ENCODE data around the gene WWOX.

Gene WWOX

DNA sequence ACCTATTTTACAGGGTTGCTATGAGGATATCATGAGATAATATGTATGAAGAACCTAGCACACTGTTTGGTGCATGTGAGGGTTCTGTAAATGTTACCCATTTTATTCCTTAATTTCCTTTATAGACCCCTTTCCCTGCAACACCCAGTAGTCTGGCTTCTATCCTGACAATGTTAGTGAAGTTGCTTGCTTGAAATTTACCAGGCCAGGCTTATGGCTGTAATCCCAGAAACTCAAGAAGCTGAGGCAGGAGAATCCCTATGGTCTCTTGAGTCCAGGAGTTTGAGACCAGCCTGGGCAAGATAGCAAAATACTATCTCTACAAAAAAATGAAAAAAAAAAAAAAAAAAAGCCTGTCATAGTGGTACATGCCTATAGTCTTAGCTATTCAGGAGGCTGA lies 779.1 kb downstream of the WWOX start:
- Histone ChIP-seq H3K9me3 (ENCODE audit: control insufficient read depth in 2 of 2, low read length in 2 of 2) (no peaks in the 10 kb centered on the region), H3K27me3 (ENCODE audit: control insufficient read depth in 2 of 2, insufficient read depth in 2 of 2, low read length in 2 of 2) (no peaks in the 10 kb centered on the region), H3K4me3 (ENCODE audit: low read length in 2 of 2) (no peak overlapping the region), H3K36me3 (ENCODE audit: control insufficient read depth in 2 of 2, insufficient read depth in 2 of 2, low read length in 2 of 2) (no peaks in the 10 kb centered on the region), H3K4me1 (ENCODE audit: control insufficient read depth in 2 of 2, insufficient read depth in 2 of 2, low read length in 2 of 2) (no peaks in the 10 kb centered on the region), H3K27ac (ENCODE audit: low read depth in 2 of 2, low read length in 2 of 2) (no peak overlapping the region), H3K9ac (ENCODE audit: low read depth in 1 of 2, low read length in 2 of 2) (no peak overlapping the region)

DNA sequence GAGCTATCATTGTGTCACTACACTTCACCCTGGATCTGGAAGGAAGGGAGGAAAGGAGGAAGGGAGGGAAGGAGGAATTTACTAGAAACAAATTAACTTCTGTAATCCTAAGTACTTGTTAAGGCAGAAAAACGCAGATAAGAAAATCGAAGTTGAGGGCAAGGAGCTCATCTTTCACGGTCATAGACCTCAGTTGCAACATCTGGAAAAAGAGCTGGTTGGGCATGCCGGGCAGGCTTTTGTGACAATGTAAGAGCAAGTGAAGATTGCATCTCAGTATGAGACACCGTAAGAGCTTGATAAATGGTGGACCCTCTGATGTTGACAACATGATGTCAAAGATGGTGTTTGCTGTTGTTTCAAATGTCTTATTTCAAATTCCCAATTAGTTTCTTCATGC lies 779.6 kb downstream of the WWOX start:
- no peaks in the 10 kb centered on the region for H3K4me1 ChIP-seq (ENCODE audit: control insufficient read depth in 2 of 2, insufficient read depth in 2 of 2, low read length in 2 of 2)
- H3K27ac ChIP-seq (ENCODE audit: low read depth in 2 of 2, low read length in 2 of 2), result no peak overlapping the region
- no peaks in the 10 kb centered on the region for H3K9me3 ChIP-seq (ENCODE audit: control insufficient read depth in 2 of 2, low read length in 2 of 2)
- no peaks in the 10 kb centered on the region for H3K27me3 ChIP-seq (ENCODE audit: control insufficient read depth in 2 of 2, insufficient read depth in 2 of 2, low read length in 2 of 2)
- H3K36me3 ChIP-seq (ENCODE audit: control insufficient read depth in 2 of 2, insufficient read depth in 2 of 2, low read length in 2 of 2), result no peaks in the 10 kb centered on the region
- H3K9ac ChIP-seq (ENCODE audit: low read depth in 1 of 2, low read length in 2 of 2), result no peak overlapping the region
- H3K4me3 ChIP-seq (ENCODE audit: low read length in 2 of 2), result no peak overlapping the region

DNA sequence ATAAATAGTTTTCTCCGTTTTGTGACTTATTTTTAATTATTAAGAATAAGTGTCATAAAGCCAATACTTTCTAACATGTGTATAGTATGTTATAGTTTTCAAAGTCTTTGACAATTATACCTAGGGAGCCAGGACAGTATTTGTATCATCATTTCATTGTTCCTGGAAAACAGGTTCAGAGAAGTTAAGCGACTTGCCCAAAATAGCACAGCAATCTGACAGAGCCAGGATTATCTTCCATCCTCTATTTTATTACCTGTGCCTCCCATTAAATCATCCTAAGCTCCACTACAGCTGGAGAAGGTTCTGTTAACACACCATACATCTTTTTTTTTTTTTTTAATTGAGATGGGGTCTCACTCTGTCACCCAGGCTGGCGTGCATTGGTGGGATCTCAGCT lies 782.7 kb downstream of the WWOX start:
- no peak overlapping the region for H3K27ac ChIP-seq (ENCODE audit: low read depth in 2 of 2, low read length in 2 of 2)
- H3K4me1 ChIP-seq (ENCODE audit: control insufficient read depth in 2 of 2, insufficient read depth in 2 of 2, low read length in 2 of 2), result no peaks in the 10 kb centered on the region
- H3K9me3 ChIP-seq (ENCODE audit: control insufficient read depth in 2 of 2, low read length in 2 of 2), result no peaks in the 10 kb centered on the region
- H3K4me3 ChIP-seq (ENCODE audit: low read length in 2 of 2), result no peak overlapping the region
- no peaks in the 10 kb centered on the region for H3K36me3 ChIP-seq (ENCODE audit: control insufficient read depth in 2 of 2, insufficient read depth in 2 of 2, low read length in 2 of 2)
- H3K27me3 ChIP-seq (ENCODE audit: control insufficient read depth in 2 of 2, insufficient read depth in 2 of 2, low read length in 2 of 2), result no peaks in the 10 kb centered on the region
- H3K9ac ChIP-seq (ENCODE audit: low read depth in 1 of 2, low read length in 2 of 2), result no peak overlapping the region

DNA sequence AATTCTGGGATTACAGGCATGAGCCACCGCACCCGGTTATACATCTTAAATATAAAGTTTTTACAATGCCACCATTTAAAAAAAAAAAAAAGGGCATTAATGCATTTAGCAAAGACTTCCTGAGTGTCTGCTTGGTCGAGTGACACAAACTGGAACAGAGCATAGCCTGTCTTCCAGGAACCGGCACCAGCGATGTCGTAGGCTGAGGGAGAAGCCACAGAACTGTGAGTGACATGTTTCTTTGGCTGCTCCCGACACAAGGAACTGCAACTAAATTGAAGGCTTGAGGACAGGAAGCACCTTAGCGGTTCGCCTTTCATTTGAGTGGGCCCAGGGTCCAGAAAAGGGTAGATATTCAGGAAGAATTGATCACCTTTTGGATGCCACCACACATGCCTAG lies 783.3 kb downstream of the WWOX start:
- H3K4me1 ChIP-seq (ENCODE audit: control insufficient read depth in 2 of 2, insufficient read depth in 2 of 2, low read length in 2 of 2), result no peaks in the 10 kb centered on the region
- no peak overlapping the region for H3K4me3 ChIP-seq (ENCODE audit: low read length in 2 of 2)
- no peaks in the 10 kb centered on the region for H3K9me3 ChIP-seq (ENCODE audit: control insufficient read depth in 2 of 2, low read length in 2 of 2)
- H3K27me3 ChIP-seq (ENCODE audit: control insufficient read depth in 2 of 2, insufficient read depth in 2 of 2, low read length in 2 of 2), result no peaks in the 10 kb centered on the region
- no peaks in the 10 kb centered on the region for H3K36me3 ChIP-seq (ENCODE audit: control insufficient read depth in 2 of 2, insufficient read depth in 2 of 2, low read length in 2 of 2)
- H3K9ac ChIP-seq (ENCODE audit: low read depth in 1 of 2, low read length in 2 of 2), result no peak overlapping the region
- H3K27ac ChIP-seq (ENCODE audit: low read depth in 2 of 2, low read length in 2 of 2), result no peak overlapping the region

DNA sequence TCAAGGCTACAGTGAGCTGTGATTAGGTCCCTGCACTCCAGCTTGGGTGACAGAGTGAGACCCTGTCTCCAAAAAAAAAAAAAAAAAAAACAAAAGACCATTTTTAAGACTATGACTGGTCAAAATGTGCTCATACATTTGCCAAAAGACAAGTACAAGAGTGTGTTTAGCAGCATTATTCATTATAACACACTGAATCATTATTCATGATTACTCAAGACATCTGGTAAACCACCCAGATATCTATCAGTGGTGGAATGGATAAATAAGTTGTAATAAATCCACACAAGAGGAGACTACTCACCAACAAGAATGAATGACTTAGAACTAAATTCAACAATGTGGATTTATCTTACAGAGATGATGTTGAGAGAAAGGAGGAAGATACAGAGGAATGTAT lies 784.8 kb downstream of the WWOX start:
- H3K36me3 ChIP-seq (ENCODE audit: control insufficient read depth in 2 of 2, insufficient read depth in 2 of 2, low read length in 2 of 2), result no peaks in the 10 kb centered on the region
- no peaks in the 10 kb centered on the region for H3K4me1 ChIP-seq (ENCODE audit: control insufficient read depth in 2 of 2, insufficient read depth in 2 of 2, low read length in 2 of 2)
- H3K27me3 ChIP-seq (ENCODE audit: control insufficient read depth in 2 of 2, insufficient read depth in 2 of 2, low read length in 2 of 2), result no peaks in the 10 kb centered on the region
- no peaks in the 10 kb centered on the region for H3K9me3 ChIP-seq (ENCODE audit: control insufficient read depth in 2 of 2, low read length in 2 of 2)
- no peak overlapping the region for H3K4me3 ChIP-seq (ENCODE audit: low read length in 2 of 2)
- no peak overlapping the region for H3K27ac ChIP-seq (ENCODE audit: low read depth in 2 of 2, low read length in 2 of 2)
- no peak overlapping the region for H3K9ac ChIP-seq (ENCODE audit: low read depth in 1 of 2, low read length in 2 of 2)

DNA sequence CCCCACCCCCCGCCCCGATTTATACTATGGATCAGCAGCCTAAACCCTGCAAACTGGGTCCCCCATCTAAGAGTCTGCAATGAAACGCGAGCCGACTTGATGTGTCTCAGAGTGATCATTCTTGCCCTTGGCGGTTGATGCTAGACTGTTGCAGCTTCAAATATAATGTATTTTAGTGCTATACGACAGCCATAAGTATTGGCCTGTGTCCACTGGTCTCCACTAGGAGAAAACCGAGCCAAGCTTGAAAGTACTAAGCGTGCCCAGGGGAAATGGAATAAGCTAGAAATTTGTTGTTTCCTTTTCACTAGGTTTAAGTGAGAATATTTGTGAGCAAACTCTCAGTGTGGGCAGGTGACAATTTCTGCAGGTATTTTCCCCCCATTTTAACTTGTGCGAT lies 789.9 kb downstream of the WWOX start:
- H3K36me3 ChIP-seq (ENCODE audit: control insufficient read depth in 2 of 2, insufficient read depth in 2 of 2, low read length in 2 of 2), result no peaks in the 10 kb centered on the region
- H3K4me1 ChIP-seq (ENCODE audit: control insufficient read depth in 2 of 2, insufficient read depth in 2 of 2, low read length in 2 of 2), result no peaks in the 10 kb centered on the region
- no peaks in the 10 kb centered on the region for H3K27me3 ChIP-seq (ENCODE audit: control insufficient read depth in 2 of 2, insufficient read depth in 2 of 2, low read length in 2 of 2)
- no peaks in the 10 kb centered on the region for H3K9me3 ChIP-seq (ENCODE audit: control insufficient read depth in 2 of 2, low read length in 2 of 2)
- no peak overlapping the region for H3K4me3 ChIP-seq (ENCODE audit: low read length in 2 of 2)
- H3K9ac ChIP-seq (ENCODE audit: low read depth in 1 of 2, low read length in 2 of 2), result no peak overlapping the region
- no peak overlapping the region for H3K27ac ChIP-seq (ENCODE audit: low read depth in 2 of 2, low read length in 2 of 2)

DNA sequence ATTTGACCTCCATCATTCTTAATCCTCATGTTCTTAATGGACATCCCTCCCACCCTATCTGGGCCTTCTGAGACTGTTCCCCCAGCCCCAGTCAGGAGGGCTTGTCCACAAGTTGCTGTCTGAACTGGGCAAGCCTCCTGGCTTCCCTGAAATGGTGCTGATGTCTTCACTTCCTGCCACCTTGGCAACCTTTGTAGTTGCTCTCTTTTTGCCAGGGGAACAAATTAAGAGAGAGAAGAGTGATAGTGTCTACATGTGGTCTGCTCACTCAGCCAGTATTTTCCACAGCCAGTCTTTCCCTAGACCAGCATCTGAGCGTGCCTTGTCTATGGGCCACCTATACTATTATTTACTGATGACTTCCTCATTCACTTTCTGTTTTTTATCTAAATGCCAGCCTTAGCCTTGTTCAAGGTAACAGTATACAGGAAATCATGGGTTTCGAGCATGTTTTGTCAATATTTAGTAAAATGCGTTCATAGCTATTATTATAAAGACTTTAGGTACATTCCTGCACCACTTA lies 791.0 kb downstream of the WWOX start:
- no peak overlapping the region for H3K9ac ChIP-seq (ENCODE audit: low read depth in 1 of 2, low read length in 2 of 2)
- no peak overlapping the region for H3K4me3 ChIP-seq (ENCODE audit: low read length in 2 of 2)
- H3K27ac ChIP-seq (ENCODE audit: low read depth in 2 of 2, low read length in 2 of 2), result no peak overlapping the region
- no peaks in the 10 kb centered on the region for H3K4me1 ChIP-seq (ENCODE audit: control insufficient read depth in 2 of 2, insufficient read depth in 2 of 2, low read length in 2 of 2)
- no peaks in the 10 kb centered on the region for H3K27me3 ChIP-seq (ENCODE audit: control insufficient read depth in 2 of 2, insufficient read depth in 2 of 2, low read length in 2 of 2)
- no peaks in the 10 kb centered on the region for H3K36me3 ChIP-seq (ENCODE audit: control insufficient read depth in 2 of 2, insufficient read depth in 2 of 2, low read length in 2 of 2)
- H3K9me3 ChIP-seq (ENCODE audit: control insufficient read depth in 2 of 2, low read length in 2 of 2), result no peaks in the 10 kb centered on the region

DNA sequence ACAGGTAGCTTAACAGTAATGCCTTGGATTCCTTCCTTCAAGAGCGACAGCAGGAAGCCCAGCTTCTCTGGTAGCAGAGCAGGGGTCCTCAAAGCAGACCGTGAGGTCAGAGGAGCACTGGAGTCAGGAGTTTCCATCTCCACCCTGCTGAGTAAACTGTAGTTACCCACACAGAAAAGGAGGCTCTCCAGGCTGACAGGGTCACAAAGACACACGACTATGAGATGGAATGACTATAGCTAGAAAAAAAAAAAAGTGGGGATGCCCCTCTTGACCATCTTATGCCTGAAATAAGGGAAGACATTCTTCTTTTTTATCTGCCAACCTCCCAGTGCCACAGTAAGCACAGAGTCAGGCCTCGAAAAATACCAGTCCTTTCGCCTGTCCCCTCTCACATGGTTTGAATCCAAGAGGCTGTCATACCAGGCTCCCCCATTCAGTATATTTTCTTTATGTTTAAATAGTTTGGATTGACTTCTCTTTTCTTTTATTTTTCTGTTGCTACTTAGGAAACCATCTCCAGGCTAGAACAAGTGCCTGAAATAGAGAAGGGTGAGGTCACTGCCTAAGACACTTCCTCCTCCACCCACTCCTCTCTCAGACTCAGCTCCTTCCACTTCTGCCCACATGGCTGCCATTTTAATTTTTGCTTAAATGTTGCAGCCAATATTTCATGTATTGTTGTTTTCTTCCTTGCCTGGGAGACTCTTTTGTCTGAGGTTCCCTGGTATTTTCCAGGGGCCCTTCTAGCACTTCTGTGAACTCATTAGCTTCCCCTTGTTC lies 793.7 kb downstream of the WWOX start:
- H3K4me3 ChIP-seq (ENCODE audit: low read length in 2 of 2), result no peak overlapping the region
- no peak overlapping the region for H3K27ac ChIP-seq (ENCODE audit: low read depth in 2 of 2, low read length in 2 of 2)
- no peaks in the 10 kb centered on the region for H3K9me3 ChIP-seq (ENCODE audit: control insufficient read depth in 2 of 2, low read length in 2 of 2)
- no peaks in the 10 kb centered on the region for H3K36me3 ChIP-seq (ENCODE audit: control insufficient read depth in 2 of 2, insufficient read depth in 2 of 2, low read length in 2 of 2)
- H3K9ac ChIP-seq (ENCODE audit: low read depth in 1 of 2, low read length in 2 of 2), result no peak overlapping the region
- no peaks in the 10 kb centered on the region for H3K27me3 ChIP-seq (ENCODE audit: control insufficient read depth in 2 of 2, insufficient read depth in 2 of 2, low read length in 2 of 2)
- no peaks in the 10 kb centered on the region for H3K4me1 ChIP-seq (ENCODE audit: control insufficient read depth in 2 of 2, insufficient read depth in 2 of 2, low read length in 2 of 2)

DNA sequence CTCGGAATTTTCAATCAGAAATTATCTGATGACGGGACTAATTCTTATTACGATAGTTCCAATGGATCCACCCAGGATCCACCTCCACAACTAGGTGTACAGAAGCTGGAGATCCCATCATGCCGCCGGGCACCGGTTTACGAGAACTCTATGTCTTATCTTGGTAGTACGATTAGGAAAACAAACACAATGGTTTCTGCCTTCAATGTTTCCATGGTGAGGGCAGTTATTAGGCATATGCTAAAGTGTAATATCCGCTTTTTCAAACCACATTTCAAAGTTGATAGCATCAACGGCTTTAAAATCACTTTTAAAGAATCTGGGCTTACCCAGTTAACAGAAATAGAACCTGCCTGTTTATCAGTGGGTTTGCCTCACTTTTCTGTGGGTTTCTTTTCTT lies 795.4 kb downstream of the WWOX start:
- no peak overlapping the region for H3K9ac ChIP-seq (ENCODE audit: low read depth in 1 of 2, low read length in 2 of 2)
- no peaks in the 10 kb centered on the region for H3K4me1 ChIP-seq (ENCODE audit: control insufficient read depth in 2 of 2, insufficient read depth in 2 of 2, low read length in 2 of 2)
- no peaks in the 10 kb centered on the region for H3K27me3 ChIP-seq (ENCODE audit: control insufficient read depth in 2 of 2, insufficient read depth in 2 of 2, low read length in 2 of 2)
- H3K36me3 ChIP-seq (ENCODE audit: control insufficient read depth in 2 of 2, insufficient read depth in 2 of 2, low read length in 2 of 2), result no peaks in the 10 kb centered on the region
- no peaks in the 10 kb centered on the region for H3K9me3 ChIP-seq (ENCODE audit: control insufficient read depth in 2 of 2, low read length in 2 of 2)
- H3K4me3 ChIP-seq (ENCODE audit: low read length in 2 of 2), result no peak overlapping the region
- no peak overlapping the region for H3K27ac ChIP-seq (ENCODE audit: low read depth in 2 of 2, low read length in 2 of 2)

DNA sequence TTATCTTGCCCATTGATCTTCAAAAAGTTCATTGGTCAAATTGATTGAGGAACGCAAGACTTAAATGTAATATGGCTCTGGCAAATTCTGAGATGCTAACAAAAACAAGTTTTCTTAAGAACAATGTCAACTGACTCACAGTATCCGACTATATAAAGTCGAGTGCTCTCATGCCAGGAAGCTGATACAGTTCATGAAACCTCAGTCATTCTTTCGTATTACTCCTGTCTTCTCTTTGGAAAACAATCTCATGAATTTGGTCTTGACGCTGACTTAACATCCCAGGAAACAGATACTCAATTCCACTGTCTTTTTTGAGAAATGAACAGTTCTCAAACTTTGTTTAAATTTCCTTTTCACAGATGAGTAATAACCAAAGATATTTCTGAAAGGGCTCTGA lies 796.2 kb downstream of the WWOX start:
- Histone ChIP-seq H3K36me3 (ENCODE audit: control insufficient read depth in 2 of 2, insufficient read depth in 2 of 2, low read length in 2 of 2) (no peaks in the 10 kb centered on the region), H3K4me1 (ENCODE audit: control insufficient read depth in 2 of 2, insufficient read depth in 2 of 2, low read length in 2 of 2) (no peaks in the 10 kb centered on the region), H3K9ac (ENCODE audit: low read depth in 1 of 2, low read length in 2 of 2) (no peak overlapping the region), H3K27ac (ENCODE audit: low read depth in 2 of 2, low read length in 2 of 2) (no peak overlapping the region), H3K9me3 (ENCODE audit: control insufficient read depth in 2 of 2, low read length in 2 of 2) (no peaks in the 10 kb centered on the region), H3K27me3 (ENCODE audit: control insufficient read depth in 2 of 2, insufficient read depth in 2 of 2, low read length in 2 of 2) (no peaks in the 10 kb centered on the region), H3K4me3 (ENCODE audit: low read length in 2 of 2) (no peak overlapping the region)

Measured in mucosa of rectum (tissue), 2 donors.